Smooth muscle cell (in vitro differentiated cells): ENCODE data around the gene SLX1A. TPM values are rescaled to one million over a fixed set of nuclear protein-coding genes. Genes with fewer than 3 reads are reported as not detected.
A peak's percentile ranks its signal among the peaks of the same experiment; 100 is the strongest.

Source experiments
- DNase-seq: peaks from one replicate; lab custom pipeline; 2025; ENCODE audit not compliant: unreplicated experiment; lab: John Stamatoyannopoulos, UW
- H2AFZ ChIP-seq: fragments of 200-600 bp; sonication (generic); 2 replicates; pipeline ENCODE4 v1.6.0; 2016; ENCODE audit warnings: antibody characterized with exemption, low read depth, mild to moderate bottlenecking
- H3F3A ChIP-seq: fragments of 200-600 bp; sonication (generic); 2 replicates; pipeline ENCODE4 v1.6.0; 2017; ENCODE audit warnings: antibody characterized with exemption, low read depth
- H3K27ac ChIP-seq: fragments of 200-600 bp; sonication (generic); 2 replicates; pipeline ENCODE4 v1.5.1; 2016; ENCODE audit warnings: low read depth, mild to moderate bottlenecking
- H3K27me3 ChIP-seq: fragments of 200-600 bp; sonication (generic); 2 replicates; pipeline ENCODE4 v1.6.1; 2016; ENCODE audit warnings: low read depth, mild to moderate bottlenecking
- H3K36me3 ChIP-seq: fragments of 200-600 bp; sonication (generic); 2 replicates; pipeline ENCODE4 v1.5.1; 2016; ENCODE audit warnings: low read depth
- H3K4me1 ChIP-seq: fragments of 200-600 bp; sonication (generic); 2 replicates; pipeline ENCODE4 v1.5.1; 2016; ENCODE audit warnings: low read depth
- H3K4me2 ChIP-seq: fragments of 200-600 bp; sonication (generic); 2 replicates; pipeline ENCODE4 v1.6.0; 2016; ENCODE audit warnings: mild to moderate bottlenecking
- H3K4me3 ChIP-seq: fragments of 200-600 bp; sonication (generic); 2 replicates; pipeline ENCODE4 v1.5.1; 2016; ENCODE audit warnings: mild to moderate bottlenecking
- H3K79me2 ChIP-seq: fragments of 200-600 bp; sonication (generic); 2 replicates; pipeline ENCODE4 v1.6.0; 2016; ENCODE audit warnings: low read depth, mild to moderate bottlenecking
- H3K9ac ChIP-seq: fragments of 200-600 bp; sonication (generic); 2 replicates; pipeline ENCODE4 v1.6.0; 2016; ENCODE audit warnings: low read depth
- H3K9me3 ChIP-seq: fragments of 200-600 bp; sonication (generic); replicated peaks from 2 replicates; pipeline ENCODE4 v1.5.1; 2016; ENCODE audit warnings: low read depth
- H4K20me1 ChIP-seq: fragments of 200-600 bp; sonication (generic); 2 replicates; pipeline ENCODE4 v1.6.0; 2016; ENCODE audit warnings: low read depth
- WGBS: methylation state at CpG from one replicate; pipeline ENCODE4 v1.1.7; 2016; ENCODE audit warnings: low lambda C conversion rate; 5-methylcytosine and 5-hydroxymethylcytosine counted together
- polyA plus RNA-seq: library from polyadenylated mRNA; unstranded; fragments of >200 nt; fragmentation: Nextera tagmentation; extraction: Ambion mirVana; gene quantifications from 2 replicates; pipeline ENCODE4 v1.2.1, GENCODE V29; 2016
- total RNA-seq: library from RNA; depleted of rRNA; stranded (reverse); fragments of >200 nt; gene quantifications from 2 replicates; pipeline ENCODE4 v1.2.3, GENCODE V29; 2014
- TF ChIP-seq, protein P1 (sequence below): fragments of 200-600 bp; sonication (generic); IDR thresholded peaks from 2 replicates; pipeline ENCODE4 v1.5.1; 2017; ENCODE audit warnings: borderline replicate concordance, mild to moderate bottlenecking, antibody characterized with exemption; ENCODE audit not compliant: insufficient read depth, poor library complexity, severe bottlenecking

SLX1A gene
- total and polyA plus RNA-seq, 2 experiments from 2014 or later, result 55.1 to 90.0 TPM

DNA sequence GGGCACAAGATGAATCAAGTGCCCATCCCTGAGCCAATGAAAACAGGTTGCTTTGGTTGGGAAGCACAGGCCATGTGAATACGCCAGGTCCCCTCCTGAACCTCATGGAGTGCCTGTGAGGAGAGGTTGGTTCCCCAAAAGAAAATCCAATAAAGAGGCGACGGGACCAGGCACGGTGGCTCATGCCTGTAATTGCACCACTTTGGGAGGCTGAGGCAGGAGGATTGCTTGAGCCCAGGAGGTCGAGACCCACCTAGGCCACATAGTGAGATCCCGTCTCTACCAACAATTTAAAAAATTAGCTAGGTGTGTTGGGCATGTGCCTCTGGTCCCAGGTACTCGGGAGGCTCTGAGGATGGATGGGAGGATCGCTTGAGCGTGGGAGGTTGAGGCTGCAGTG lies 13.7 kb upstream of the SLX1A start:
- Histone ChIP-seq H3K4me1 (no peaks in the 10 kb centered on the region), H3K27me3 (no peaks in the 10 kb centered on the region), H3K9me3 (no peaks in the 10 kb centered on the region), H3K27ac (no peak overlapping the region), H3K79me2 (no peaks in the 10 kb centered on the region), H3F3A (peaks cover 3% of the 10 kb centered on the region), H3K4me2 (no peak overlapping the region), H3K9ac (no peak overlapping the region), H4K20me1 (no peaks in the 10 kb centered on the region), H3K36me3 (no peaks in the 10 kb centered on the region), H2AFZ (no peak overlapping the region), H3K4me3 (no peak overlapping the region)
- no peak for DNase-seq
- WGBS, result 88% methylated on average over 9 of the region's 9 CpGs
- TF ChIP-seq, protein P1, sequence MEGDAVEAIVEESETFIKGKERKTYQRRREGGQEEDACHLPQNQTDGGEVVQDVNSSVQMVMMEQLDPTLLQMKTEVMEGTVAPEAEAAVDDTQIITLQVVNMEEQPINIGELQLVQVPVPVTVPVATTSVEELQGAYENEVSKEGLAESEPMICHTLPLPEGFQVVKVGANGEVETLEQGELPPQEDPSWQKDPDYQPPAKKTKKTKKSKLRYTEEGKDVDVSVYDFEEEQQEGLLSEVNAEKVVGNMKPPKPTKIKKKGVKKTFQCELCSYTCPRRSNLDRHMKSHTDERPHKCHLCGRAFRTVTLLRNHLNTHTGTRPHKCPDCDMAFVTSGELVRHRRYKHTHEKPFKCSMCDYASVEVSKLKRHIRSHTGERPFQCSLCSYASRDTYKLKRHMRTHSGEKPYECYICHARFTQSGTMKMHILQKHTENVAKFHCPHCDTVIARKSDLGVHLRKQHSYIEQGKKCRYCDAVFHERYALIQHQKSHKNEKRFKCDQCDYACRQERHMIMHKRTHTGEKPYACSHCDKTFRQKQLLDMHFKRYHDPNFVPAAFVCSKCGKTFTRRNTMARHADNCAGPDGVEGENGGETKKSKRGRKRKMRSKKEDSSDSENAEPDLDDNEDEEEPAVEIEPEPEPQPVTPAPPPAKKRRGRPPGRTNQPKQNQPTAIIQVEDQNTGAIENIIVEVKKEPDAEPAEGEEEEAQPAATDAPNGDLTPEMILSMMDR, result no peak

DNA sequence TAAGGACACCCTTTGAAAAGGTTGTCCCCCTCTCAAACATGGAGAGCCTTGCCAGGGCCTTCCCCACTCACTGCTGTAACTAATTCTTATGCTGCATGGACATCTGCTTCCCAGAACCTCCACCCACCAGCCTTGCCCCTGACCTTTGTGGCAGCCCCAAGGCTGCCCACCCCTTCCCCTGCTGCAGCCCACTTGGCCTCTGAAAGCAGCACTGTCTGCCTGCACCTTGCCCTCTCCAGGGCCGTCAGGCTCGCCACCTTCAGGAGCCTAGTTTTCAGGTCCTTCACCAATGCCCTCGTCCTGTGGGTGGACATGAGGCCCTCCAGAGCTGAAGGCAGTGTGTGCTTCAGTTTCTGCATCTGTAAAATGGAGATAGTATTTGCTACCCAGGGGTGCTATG lies 12.9 kb upstream of the SLX1A start:
- TF ChIP-seq, protein P1, result no peak
- H3K27me3 ChIP-seq, result no peaks in the 10 kb centered on the region
- no peak overlapping the region for H2AFZ ChIP-seq
- H3K9ac ChIP-seq, result no peak overlapping the region
- no peak for DNase-seq
- H3K9me3 ChIP-seq, result no peaks in the 10 kb centered on the region
- H3K4me3 ChIP-seq, result no peak overlapping the region
- WGBS, result 72% methylated on average over 3 of the region's 3 CpGs
- H3K27ac ChIP-seq, result no peak overlapping the region
- no peak overlapping the region for H3K4me2 ChIP-seq
- H3K4me1 ChIP-seq, result no peaks in the 10 kb centered on the region
- H3K36me3 ChIP-seq, result no peaks in the 10 kb centered on the region
- no peaks in the 10 kb centered on the region for H4K20me1 ChIP-seq
- no peaks in the 10 kb centered on the region for H3K79me2 ChIP-seq
- H3F3A ChIP-seq, result peaks cover 3% of the 10 kb centered on the region

DNA sequence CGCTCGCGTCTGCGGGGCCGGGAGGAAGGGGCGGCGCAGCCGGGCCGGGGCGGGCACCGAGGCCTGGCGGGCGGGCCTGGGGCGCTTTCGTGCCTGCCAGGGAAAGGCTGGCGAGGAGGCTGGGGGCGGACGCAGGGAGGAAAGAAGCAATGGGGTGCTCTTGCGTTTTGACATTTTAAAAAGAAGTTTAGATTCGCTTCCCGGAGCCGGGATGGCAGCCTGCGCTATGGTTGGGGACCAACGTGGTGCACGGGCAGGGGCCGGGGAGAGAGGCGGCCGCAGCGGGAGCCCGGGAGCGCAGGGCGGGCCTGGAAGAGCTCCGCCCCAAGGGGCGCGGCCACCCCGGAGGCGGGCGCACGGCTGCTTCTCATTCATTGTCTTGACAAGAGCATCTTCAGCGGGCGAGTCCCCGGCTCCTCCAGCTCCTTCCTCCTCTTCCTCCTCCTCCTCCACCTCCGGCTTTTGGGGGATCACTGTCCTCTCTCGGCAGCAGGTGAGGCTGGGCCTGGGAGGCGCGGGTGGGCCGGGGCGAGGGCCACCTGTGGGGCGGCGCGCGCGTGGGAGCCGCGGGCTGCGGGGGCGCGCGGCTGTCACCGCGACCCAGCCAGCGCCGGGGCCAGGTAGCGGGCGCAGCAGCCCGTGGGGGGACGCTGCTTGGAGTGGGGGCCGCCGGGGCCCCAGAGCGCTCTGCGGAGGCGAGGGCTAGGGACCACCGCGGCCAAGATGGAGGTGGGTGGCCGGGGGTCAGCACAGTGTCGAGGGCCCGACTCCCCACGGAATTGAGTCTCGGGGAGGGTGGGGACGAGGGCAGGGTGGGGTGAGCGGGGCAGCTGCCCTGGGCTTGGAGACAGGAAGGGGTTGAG lies 10.2 kb upstream of the SLX1A start, which contains the start of gene CORO1A:
Gene CORO1A, plus strand, starts transcription at position 370 of the 863 bp plus-strand sequence. CDS start 1,608 bp downstream, outside the sequence.
- H3K27ac ChIP-seq, result peak within 1 kb of the TSS; percentile 40

More for the DNA sequence above, 10.2 kb upstream of the SLX1A start, which contains the start of gene CORO1A:
- peak within 1 kb of the TSS; percentile 97 for H2AFZ ChIP-seq
- no peaks in the 10 kb centered on the region for H3K4me1 ChIP-seq
- peaks cover 3% of the 10 kb centered on the region for H3F3A ChIP-seq
- no peak within 1 kb of the TSS for H3K9ac ChIP-seq
- H3K4me3 ChIP-seq, result peak within 1 kb of the TSS; percentile 69
- WGBS, result 2% methylated on average over 38 of the region's 81 CpGs
- peak; percentile 50 for DNase-seq
- peak within 1 kb of the TSS; percentile 96 for H3K4me2 ChIP-seq
- no peaks in the 10 kb centered on the region for H3K36me3 ChIP-seq
- H3K27me3 ChIP-seq, result no peaks in the 10 kb centered on the region
- no peaks in the 10 kb centered on the region for H4K20me1 ChIP-seq
- no peaks in the 10 kb centered on the region for H3K9me3 ChIP-seq
- no peaks in the 10 kb centered on the region for H3K79me2 ChIP-seq
- TF ChIP-seq, protein P1, result no peak
